WI38 (cell line): Measurements from ENCODE around the gene PFDN1.

ENCODE experiments used
- H3K4me3 ChIP-seq: 2 replicates; pipeline ENCODE4 v1.5.1; 2011; ENCODE audit warnings: low read depth, mild to moderate bottlenecking, control low read depth, low read length
- CTCF ChIP-seq: IDR thresholded peaks from 2 replicates; pipeline ENCODE4 v1.5.1; 2012; ENCODE audit warnings: low read depth, mild to moderate bottlenecking, control low read depth, low read length

The PFDN1 gene

GRCh38 chr5:140305471-140305870 lies 2.6 kb upstream of the PFDN1 start:
- no peak overlapping the region for H3K4me3 ChIP-seq
- TF ChIP-seq CTCF: no peak

- no peak overlapping the region for H3K4me3 ChIP-seq
- no peak for TF ChIP-seq CTCF
Observed at GRCh38 chr5:140303966-140304365, 1.1 kb upstream of the PFDN1 start.

DNA sequence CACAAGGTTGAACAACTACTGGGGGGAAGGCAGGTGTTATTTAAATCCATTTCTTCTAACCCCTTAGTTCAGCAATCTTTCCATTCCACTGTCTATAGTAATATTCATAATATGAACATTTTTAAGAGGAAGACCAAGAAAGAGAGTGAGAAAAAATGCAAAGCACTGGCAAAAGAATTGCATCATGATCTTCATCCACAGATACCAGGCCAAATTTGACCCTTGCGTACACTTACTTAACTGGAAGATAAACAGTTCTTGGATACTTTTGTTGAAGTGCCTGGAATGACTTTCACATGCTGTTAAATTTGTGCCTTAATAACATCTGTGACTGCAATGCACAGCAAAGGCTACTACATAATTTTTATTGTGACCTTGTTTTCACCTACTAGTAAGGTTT lies 1.8 kb downstream of the PFDN1 start:
- no peak for TF ChIP-seq CTCF

DNA sequence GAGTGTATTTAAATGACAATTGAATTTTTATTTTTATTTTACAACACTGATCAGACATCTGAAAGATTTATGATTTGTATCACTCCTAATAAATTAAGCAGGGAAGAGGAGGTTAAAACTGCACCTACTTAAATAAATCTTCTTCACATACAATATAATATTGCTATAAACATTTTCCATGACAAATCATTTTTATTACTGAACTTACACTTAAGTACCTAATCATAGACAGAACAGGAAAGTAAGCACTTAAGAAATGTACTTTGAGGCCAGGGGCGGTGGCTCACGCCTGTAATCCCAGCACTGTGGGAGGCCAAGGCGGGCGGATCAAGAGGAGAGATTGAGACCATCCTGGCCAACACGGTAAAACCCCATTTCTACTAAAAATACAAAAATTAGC lies 3.8 kb downstream of the PFDN1 start:
- no peak overlapping the region for H3K4me3 ChIP-seq

More for the DNA sequence above, 1.8 kb downstream of the PFDN1 start:
- H3K4me3 ChIP-seq: no peak overlapping the region

GRCh38 chr5:140298183-140298601 lies 4.7 kb downstream of the PFDN1 start:
- TF ChIP-seq CTCF: no peak
- no peak overlapping the region for H3K4me3 ChIP-seq

More for the DNA sequence above, 3.8 kb downstream of the PFDN1 start:
- TF ChIP-seq CTCF: no peak

DNA sequence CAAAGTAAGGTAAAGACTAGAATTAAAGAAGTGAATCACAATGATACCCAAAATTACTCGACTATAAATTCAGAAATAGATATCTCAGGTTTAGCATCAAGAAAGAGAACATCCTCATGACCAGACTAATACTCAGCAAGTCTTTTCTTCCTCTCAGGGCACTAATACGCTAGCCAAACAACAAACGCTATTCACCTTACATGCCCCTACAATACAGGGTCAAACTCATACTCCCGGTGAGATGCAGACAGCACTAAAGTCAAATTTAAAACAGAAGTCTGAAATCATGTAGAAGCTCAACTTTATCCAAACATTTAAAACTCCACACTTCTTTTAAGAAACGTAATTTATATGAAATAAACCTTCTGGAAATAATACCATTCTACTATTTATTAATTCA lies 5.6 kb downstream of the PFDN1 start:
- no peak overlapping the region for H3K4me3 ChIP-seq
- no peak for TF ChIP-seq CTCF

- no peak overlapping the region for H3K4me3 ChIP-seq
- TF ChIP-seq CTCF: no peak
Observed at GRCh38 chr5:140296289-140296688, 6.6 kb downstream of the PFDN1 start.
